GM12892 (cell line): ENCODE data around the gene ASTN2.

Source experiments
- DNase-seq: peaks from one replicate; pipeline ENCODE4 v3.0.0; 2011; ENCODE audit not compliant: insufficient read length
- FAIRE-seq: peaks from 2 replicates; lab custom pipeline; 2011; peaks lifted over from hg19 to GRCh38; lab: Jason Lieb, UNC
- POLR2A ChIP-seq: IDR thresholded peaks from 2 replicates; pipeline ENCODE4 v1.6.1; 2011; ENCODE audit warnings: low read depth, low read length, control low read depth
- POLR2AphosphoS5 ChIP-seq: IDR thresholded peaks from 2 replicates; pipeline ENCODE4 v1.6.1; 2011; ENCODE audit warnings: low read depth, low read length, control low read depth
- TAF1 ChIP-seq: IDR thresholded peaks from 2 replicates; pipeline ENCODE4 v1.6.1; 2011; ENCODE audit warnings: low read depth, mild to moderate bottlenecking, control low read depth, low read length, borderline replicate concordance

Gene ASTN2

GRCh38 chr9:116733010-116733641 lies 681.7 kb downstream of the ASTN2 start:
- TF ChIP-seq POLR2A (no peak), TAF1 (no peak), POLR2AphosphoS5 (no peak)
- DNase-seq (no peak), FAIRE-seq (no peak)

DNA sequence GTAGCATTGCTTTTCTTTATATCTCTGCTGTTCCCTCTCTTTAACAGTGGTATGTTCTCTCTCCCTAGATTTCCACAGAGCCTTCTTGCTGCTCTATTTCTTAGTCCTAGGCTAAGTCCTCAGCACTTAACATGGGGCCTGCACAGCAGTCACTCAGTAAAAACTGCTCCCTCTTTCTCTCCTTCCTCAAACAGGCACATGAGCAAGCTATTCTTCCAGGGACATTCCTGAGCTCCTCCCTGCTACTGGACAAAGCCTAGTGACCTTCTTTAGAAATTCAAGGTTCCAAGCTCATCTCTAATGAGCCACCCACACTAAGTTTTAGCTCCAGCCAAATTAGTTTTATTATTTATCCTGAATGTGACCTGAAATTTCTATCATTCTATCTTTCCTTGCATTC lies 688.3 kb downstream of the ASTN2 start:
- FAIRE-seq (no peak), DNase-seq (no peak)
- no peak for TF ChIP-seq POLR2AphosphoS5
- TF ChIP-seq POLR2A: no peak
- no peak for TF ChIP-seq TAF1

DNA sequence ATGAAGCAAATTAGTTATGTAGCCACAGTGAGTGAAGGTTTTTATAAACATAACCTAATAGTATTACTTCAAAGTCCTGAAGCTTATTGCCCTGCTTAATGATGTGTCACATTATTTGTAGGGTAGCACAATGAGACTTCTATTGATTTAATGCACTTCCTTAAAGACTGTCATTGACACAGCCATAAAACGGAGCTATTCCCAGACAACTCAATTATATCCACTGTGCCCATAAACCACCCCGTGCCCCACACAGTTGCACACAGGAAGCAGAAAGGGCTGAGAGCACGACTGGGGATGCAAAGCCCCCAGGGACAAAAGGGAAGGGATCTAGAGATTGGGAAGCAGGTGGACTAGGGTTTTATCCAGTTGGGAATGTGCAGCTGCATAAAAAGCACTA lies 690.7 kb downstream of the ASTN2 start:
- no peak for TF ChIP-seq POLR2AphosphoS5
- TF ChIP-seq POLR2A: no peak
- TF ChIP-seq TAF1: no peak

DNA sequence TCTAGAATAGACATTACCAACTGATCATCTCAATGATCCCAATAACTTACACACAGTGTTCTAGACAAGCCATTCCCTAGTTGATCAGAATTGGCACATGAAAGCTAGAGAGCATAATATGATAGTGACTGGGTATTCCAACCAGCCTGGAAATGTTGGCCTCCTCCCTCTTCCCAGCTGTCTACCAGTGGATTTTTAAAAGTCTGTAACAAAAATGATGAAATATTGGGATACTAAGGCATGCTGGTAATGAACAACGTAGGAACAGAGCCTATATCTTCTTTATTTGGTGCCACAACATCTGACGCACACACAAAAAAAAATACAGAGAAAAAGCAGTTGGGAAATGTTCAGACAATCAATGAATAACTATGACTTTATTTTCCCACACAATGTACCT lies 692.9 kb downstream of the ASTN2 start:
- no peak for DNase-seq
- FAIRE-seq: no peak
- TF ChIP-seq POLR2AphosphoS5 (no peak), POLR2A (no peak), TAF1 (no peak)

More for the DNA sequence above, 690.7 kb downstream of the ASTN2 start:
- DNase-seq (no peak), FAIRE-seq (no peak)

- no peak for TF ChIP-seq POLR2A
- TF ChIP-seq POLR2AphosphoS5: no peak
- no peak for TF ChIP-seq TAF1
- no peak for FAIRE-seq
- no peak for DNase-seq
These were observed 693.4 kb downstream of the ASTN2 start for GRCh38 chr9:116721411-116721810.

DNA sequence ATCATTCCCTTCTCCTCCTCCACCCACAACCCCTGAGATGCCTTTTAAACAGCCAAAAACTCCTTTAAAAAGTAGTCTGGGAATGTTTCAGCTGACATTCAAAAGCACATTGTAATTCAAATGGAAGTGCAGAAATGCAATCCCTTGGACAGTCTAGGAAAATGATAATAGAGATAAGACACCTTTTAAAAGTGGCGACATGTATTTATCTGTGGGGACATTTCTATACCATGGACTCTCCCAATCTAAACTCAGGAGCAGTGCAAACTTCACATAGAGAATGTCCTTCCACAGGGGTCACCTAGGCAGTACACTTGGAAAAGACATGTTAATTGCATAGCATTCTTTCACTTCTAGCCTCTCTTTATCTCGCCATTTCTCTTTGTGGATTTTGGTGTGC lies 694.7 kb downstream of the ASTN2 start:
- FAIRE-seq: no peak
- no peak for DNase-seq
- TF ChIP-seq TAF1: no peak
- no peak for TF ChIP-seq POLR2AphosphoS5
- TF ChIP-seq POLR2A: no peak

DNA sequence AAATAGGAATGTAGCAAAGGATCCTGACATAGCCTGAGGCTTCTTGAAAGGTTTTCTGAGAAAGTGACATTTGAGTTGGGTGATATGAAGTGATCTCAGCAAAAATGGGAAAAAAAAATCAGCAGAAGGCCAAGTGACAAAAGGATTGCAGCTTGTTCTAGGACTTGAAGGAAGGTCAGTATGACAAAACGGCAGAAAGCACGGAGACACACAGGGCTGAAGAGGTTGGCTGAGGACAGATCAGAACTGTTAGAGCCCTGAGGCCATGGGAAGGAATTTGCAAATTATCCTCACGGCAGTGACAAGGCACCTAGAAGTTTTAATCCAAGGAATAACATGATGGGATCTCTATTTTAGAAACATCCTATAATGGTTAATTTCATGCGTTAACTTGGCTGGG lies 696.7 kb downstream of the ASTN2 start:
- no peak for FAIRE-seq
- DNase-seq: no peak
- TF ChIP-seq POLR2AphosphoS5 (no peak), POLR2A (no peak), TAF1 (no peak)

- DNase-seq: no peak
- TF ChIP-seq POLR2AphosphoS5: no peak
- no peak for TF ChIP-seq TAF1
- no peak for TF ChIP-seq POLR2A
- no peak for FAIRE-seq
These were observed 697.7 kb downstream of the ASTN2 start for GRCh38 chr9:116717150-116717549.

DNA sequence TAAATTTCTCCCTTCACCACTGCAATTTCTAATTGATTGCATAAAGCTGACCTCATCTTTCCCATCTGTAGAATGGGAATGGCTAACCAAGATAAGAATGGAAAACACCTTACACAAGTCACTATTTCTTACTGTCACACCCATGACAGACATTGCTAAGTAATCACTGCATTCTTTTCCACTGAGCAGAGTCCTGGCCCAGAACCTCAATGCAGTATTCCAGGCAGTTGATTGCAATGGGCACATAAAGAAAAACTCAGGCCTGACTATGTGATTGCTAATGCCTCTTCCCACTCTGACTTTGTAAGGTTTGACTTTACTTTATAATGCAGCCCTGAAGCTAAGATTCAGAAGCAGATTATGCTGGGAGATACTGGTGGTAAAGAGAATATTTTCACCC lies 698.4 kb downstream of the ASTN2 start:
- no peak for DNase-seq
- no peak for FAIRE-seq
- TF ChIP-seq POLR2A (no peak), POLR2AphosphoS5 (no peak), TAF1 (no peak)

DNA sequence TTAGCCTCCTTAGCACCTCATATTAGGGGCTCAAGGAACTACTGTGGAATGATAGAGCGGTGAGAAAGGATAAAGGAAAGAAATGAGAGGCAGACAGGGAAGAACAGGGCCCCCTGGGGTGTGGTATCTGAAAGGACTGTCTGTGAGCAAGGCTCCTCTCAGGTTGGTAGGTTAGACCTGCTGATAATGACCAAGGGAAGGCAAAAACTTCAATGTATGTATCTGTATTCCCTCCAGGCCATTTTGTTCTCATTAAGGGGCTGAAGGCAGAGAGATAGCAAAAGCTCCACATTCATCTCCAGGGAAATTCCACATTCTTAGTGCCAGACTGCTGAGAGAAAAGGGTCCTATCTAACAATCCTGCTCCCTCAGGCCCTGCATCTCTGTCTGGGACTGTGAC lies 699.1 kb downstream of the ASTN2 start:
- TF ChIP-seq TAF1: no peak
- no peak for TF ChIP-seq POLR2AphosphoS5
- no peak for TF ChIP-seq POLR2A

GRCh38 chr9:116713271-116713670 lies 701.6 kb downstream of the ASTN2 start:
- DNase-seq (no peak), FAIRE-seq (no peak)
- TF ChIP-seq POLR2AphosphoS5 (no peak), POLR2A (no peak), TAF1 (no peak)

More for the DNA sequence above, 699.1 kb downstream of the ASTN2 start:
- DNase-seq: no peak
- no peak for FAIRE-seq

- DNase-seq (no peak), FAIRE-seq (no peak)
- TF ChIP-seq TAF1: no peak
- no peak for TF ChIP-seq POLR2A
- TF ChIP-seq POLR2AphosphoS5: no peak
These were observed 702.1 kb downstream of the ASTN2 start for GRCh38 chr9:116712781-116713180.
